Measurements from ENCODE around the gene DAZAP1.
"Not testable (repeated sequence)": the region's sequence is repeated elsewhere in the genome, so short reads cannot be mapped to it uniquely, and the experiment has no call there.

The DAZAP1 gene

DNA sequence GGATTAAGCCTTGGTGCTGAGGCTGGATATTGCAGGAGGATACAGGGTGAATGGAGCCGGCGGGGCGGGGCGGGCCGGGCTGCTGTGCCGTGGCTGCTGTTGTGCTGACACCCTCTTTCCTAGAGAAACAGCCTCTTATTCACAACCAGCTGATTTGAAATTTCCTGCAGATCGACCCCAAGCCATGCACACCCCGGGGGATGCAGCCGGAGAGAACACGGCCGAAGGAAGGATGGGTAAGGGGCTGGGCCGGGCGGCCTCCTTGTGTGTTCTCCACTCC, 11.1 kb downstream of the DAZAP1 start:
- TF ChIP-seq, protein P1, sequence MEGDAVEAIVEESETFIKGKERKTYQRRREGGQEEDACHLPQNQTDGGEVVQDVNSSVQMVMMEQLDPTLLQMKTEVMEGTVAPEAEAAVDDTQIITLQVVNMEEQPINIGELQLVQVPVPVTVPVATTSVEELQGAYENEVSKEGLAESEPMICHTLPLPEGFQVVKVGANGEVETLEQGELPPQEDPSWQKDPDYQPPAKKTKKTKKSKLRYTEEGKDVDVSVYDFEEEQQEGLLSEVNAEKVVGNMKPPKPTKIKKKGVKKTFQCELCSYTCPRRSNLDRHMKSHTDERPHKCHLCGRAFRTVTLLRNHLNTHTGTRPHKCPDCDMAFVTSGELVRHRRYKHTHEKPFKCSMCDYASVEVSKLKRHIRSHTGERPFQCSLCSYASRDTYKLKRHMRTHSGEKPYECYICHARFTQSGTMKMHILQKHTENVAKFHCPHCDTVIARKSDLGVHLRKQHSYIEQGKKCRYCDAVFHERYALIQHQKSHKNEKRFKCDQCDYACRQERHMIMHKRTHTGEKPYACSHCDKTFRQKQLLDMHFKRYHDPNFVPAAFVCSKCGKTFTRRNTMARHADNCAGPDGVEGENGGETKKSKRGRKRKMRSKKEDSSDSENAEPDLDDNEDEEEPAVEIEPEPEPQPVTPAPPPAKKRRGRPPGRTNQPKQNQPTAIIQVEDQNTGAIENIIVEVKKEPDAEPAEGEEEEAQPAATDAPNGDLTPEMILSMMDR (IDR thresholded peaks at IDR 0.05; ENCODE audit: insufficient read depth, low read length, missing control alignments), result no peak
- H3K4me3 ChIP-seq (ENCODE audit: low read depth, low read length), result no peak overlapping the region
- ChIA-PET POLR2A (interaction anchor here (0.9 kb wide), 1 partner anchor 10 kb away, joined by 3 read pairs; no protein-coding TSS in a partner anchor), CTCF (no interaction called here)
- DNase-seq (ENCODE audit: low read depth, low spot score), result no peak

DNA sequence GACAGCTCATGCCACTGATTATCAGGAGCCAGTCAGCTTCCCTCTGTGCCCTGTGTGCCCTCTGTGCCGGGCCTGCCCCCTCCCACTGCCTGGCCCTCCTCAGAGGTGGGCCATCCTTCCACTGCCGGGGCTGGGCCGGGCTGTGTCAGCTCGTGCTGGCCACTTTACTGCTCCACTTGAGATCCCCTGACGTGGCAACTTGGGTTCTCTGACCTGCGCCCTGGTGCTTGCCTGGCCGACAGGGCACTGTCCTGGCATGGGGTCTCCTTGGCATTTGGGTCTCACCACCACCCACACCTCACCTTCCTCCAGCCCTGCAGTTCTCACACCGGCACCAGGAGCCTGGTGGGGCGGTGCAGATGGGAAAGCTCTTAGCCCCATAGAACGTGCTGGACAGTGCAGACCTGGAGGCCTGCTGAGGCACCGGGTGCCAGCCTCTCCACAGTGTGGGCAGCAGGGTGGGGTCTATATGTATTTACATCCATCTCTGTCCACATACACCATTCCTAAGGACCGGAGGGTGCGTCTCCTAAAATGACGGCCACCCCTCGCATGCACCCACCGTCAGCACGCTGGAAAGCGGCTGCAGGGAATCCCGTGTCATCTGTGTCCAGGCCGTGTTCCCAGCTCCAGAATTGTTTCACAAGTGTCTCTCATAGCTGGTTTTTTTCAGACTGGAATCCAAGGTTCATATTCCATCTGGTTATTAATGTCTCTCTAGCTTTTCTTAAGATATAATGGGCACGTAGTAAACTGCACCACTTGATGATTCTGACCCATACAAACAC, 11.8 kb downstream of the DAZAP1 start:
- TF ChIP-seq, protein P1 (IDR thresholded peaks at IDR 0.05; ENCODE audit: insufficient read depth, low read length, missing control alignments), result no peak
- H3K4me3 ChIP-seq (ENCODE audit: low read depth, low read length), result no peak overlapping the region
- CTCF ChIA-PET, result no interaction called here
- no peak for DNase-seq (ENCODE audit: low read depth, low spot score)
- POLR2A ChIA-PET, result interaction anchor here (0.9 kb wide), 1 partner anchor 11 kb away, joined by 3 read pairs; no protein-coding TSS in a partner anchor

DNA sequence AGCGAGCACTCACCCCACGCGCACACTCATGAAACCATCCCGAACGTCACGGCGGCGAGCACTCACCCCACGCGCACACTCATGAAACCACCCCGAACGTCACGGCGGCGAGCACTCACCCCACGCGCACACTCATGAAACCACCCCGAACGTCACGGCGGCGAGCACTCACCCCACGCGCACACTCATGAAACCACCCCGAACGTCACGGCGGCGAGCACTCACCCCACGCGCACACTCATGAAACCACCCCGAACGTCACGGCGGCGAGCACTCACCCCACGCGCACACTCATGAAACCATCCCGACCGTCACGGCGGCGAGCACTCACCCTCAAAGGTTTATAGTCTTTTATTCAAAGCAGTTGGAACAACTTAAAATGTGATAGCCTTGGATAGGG, 12.7 kb downstream of the DAZAP1 start:
- POLR2A ChIA-PET; DNase-seq (ENCODE audit: low read depth, low spot score); H3K4me3 ChIP-seq (ENCODE audit: low read depth, low read length): not testable (repeated sequence)
- CTCF ChIA-PET, result interaction anchor here (1.2 to 1.3 kb wide), 2 partner anchors 10 to 17 kb away, joined by 3 to 4 read pairs; no protein-coding TSS in a partner anchor

DNA sequence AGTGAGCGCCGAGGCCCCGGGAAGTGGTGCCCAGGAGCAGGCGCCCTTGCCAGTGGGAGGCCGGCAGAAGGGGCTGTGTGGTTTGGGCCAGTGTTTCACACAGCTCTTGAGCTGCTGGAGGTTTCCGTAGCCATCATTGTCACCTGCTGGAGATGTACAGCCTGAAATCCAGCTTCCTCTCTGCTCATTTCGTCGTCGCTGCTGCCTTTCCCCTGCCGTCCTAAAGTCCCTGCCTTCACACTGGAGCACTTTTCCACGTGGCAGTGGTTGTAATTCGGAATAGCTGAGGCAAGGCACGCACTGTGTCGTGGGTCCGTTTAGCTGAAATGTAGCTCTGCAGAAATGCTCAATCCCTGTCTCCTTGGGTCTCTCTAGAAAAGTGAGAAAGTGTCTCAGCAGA, 13.2 kb downstream of the DAZAP1 start:
- POLR2A ChIA-PET, result interaction anchor here (1.1 kb wide), 1 partner anchor 12 kb away, joined by 3 read pairs; no protein-coding TSS in a partner anchor
- CTCF ChIA-PET, result interaction anchor here (1.2 to 1.3 kb wide), 2 partner anchors 10 to 17 kb away, joined by 3 to 4 read pairs; no protein-coding TSS in a partner anchor
- H3K4me3 ChIP-seq (ENCODE audit: low read depth, low read length), result no peak overlapping the region
- DNase-seq (ENCODE audit: low read depth, low spot score), result no peak
- TF ChIP-seq, protein P1 (IDR thresholded peaks at IDR 0.05; ENCODE audit: insufficient read depth, low read length, missing control alignments), result no peak

DNA sequence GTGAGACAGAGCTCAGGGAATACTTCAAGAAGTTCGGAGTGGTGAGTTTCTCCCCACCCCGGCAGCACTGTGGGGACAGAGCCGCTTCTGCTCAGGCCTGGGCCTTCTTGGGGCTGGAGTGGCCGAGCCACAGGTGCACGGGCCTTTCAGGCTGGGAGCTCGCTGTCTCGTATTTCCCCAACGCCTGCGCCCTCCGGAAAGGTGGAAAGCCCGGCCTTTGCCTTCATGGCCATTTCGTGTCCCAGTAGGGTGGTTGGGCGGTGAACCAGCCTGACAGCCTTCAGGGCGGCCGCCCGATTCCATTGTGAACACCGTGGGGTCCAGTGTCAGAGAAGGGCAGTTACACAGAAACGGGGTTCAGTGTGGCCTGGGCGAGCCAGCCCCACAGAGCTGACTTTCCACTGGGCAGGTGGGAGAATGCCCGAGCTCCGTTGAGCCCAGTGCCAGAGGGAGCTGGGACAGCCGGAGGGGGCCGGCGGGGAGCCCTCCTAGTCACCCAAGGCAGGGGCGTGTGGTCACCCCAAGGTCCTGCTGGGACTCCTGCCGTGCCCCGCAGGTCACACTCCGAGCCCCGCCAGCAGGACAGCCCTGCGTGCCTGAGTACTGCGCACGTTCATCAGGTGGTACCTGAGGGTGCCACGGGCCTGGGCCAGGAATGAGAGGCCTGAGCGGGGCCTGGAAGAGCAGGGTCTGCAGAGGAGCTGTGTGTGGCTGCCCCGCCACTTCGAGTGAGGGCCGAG, 14.0 kb downstream of the DAZAP1 start:
- TF ChIP-seq, protein P1 (IDR thresholded peaks at IDR 0.05; ENCODE audit: insufficient read depth, low read length, missing control alignments), result no peak
- DNase-seq (ENCODE audit: low read depth, low spot score), result no peak
- H3K4me3 ChIP-seq (ENCODE audit: low read depth, low read length), result no peak overlapping the region
- POLR2A ChIA-PET, result interaction anchor here (0.6 to 1.1 kb wide), 2 partner anchors 13 to 352 kb away, joined by 3 read pairs; no protein-coding TSS in a partner anchor
- CTCF ChIA-PET, result interaction anchor here (1.2 to 2.6 kb wide), 3 partner anchors 9 to 16 kb away, joined by 3 to 8 read pairs (median 4); no protein-coding TSS in a partner anchor

DNA sequence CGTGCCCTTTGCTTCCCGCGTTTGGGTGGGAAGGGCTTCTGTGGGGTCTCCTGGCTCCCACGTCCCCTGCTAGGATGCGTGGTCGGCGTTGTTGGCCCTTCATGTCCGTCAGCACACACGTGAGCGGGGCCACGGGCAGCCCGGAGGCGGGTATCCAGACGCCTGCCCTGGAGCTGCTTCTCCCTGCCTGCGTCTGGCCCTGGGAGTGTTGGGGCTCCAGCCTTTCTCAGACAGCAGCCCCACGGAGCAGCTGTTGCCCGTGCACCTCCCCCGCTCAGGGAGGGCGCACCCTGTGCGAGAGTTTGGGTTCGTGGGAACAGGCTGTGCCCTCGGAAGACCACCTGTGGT, 14.5 kb downstream of the DAZAP1 start:
- ChIA-PET CTCF (interaction anchor here (0.8 to 2.6 kb wide), 2 partner anchors 15 to 17 kb away, joined by 3 to 8 read pairs; no protein-coding TSS in a partner anchor), POLR2A (interaction anchor here (0.6 kb wide), 1 partner anchor 351 kb away, joined by 3 read pairs; no protein-coding TSS in a partner anchor)
- TF ChIP-seq, protein P1 (IDR thresholded peaks at IDR 0.05; ENCODE audit: insufficient read depth, low read length, missing control alignments), result no peak
- H3K4me3 ChIP-seq (ENCODE audit: low read depth, low read length), result no peak overlapping the region
- no peak for DNase-seq (ENCODE audit: low read depth, low spot score)
